RPMI8226 (cell line): Measurements from ENCODE around the gene SLC16A4.

Experiments
- DNase-seq: peaks from one replicate; pipeline ENCODE4 v3.0.0-alpha.2; 2015

SLC16A4 gene

GRCh38 chr1:110321045-110321444, 69.8 kb downstream of the SLC16A4 start:
- DNase-seq = no peak

GRCh38 chr1:110320168-110320518, 70.7 kb downstream of the SLC16A4 start:
- no peak for DNase-seq

GRCh38 chr1:110319332-110320167, 71.3 kb downstream of the SLC16A4 start:
- DNase-seq = no peak

- DNase-seq = no peak
Observed at GRCh38 chr1:110318046-110318445, 72.8 kb downstream of the SLC16A4 start.

- DNase-seq = no peak
Observed at GRCh38 chr1:110316735-110317134, 74.1 kb downstream of the SLC16A4 start.
